Embryonic facial prominence (tissue), 1 donor: ENCODE data around the gene USP22.

ENCODE experiments used
- DNase-seq: peaks from one replicate; pipeline ENCODE4 v3.0.0-alpha.2; 2016; ENCODE audit errors: extremely low spot score

USP22 gene

GRCh38 chr17:21001111-21001812 lies 41.5 kb downstream of the USP22 start:
- DNase-seq = no peak

- DNase-seq = no peak
Measured at GRCh38 chr17:20999841-21000532, 42.8 kb downstream of the USP22 start.

GRCh38 chr17:20999044-20999573 lies 43.7 kb downstream of the USP22 start:
- DNase-seq = no peak

- no peak for DNase-seq
Measured at GRCh38 chr17:20998571-20999043, 44.2 kb downstream of the USP22 start.

GRCh38 chr17:20997711-20998570 lies 44.9 kb downstream of the USP22 start:
- DNase-seq = no peak

- no peak for DNase-seq
Measured at GRCh38 chr17:20996724-20997615, 45.8 kb downstream of the USP22 start.

GRCh38 chr17:20995873-20996723 lies 46.7 kb downstream of the USP22 start:
- no peak for DNase-seq

- DNase-seq = no peak
Measured at GRCh38 chr17:20995164-20995872, 47.5 kb downstream of the USP22 start.

- no peak for DNase-seq
Measured at GRCh38 chr17:20994779-20995149, 48.0 kb downstream of the USP22 start.

- no peak for DNase-seq
Measured at GRCh38 chr17:20993863-20994778, 48.7 kb downstream of the USP22 start.

GRCh38 chr17:20992987-20993862 lies 49.6 kb downstream of the USP22 start:
- peak; percentile 67 for DNase-seq

- no peak for DNase-seq
Measured at GRCh38 chr17:20992416-20992815, 50.4 kb downstream of the USP22 start.

- no peak for DNase-seq
Measured at GRCh38 chr17:20991276-20992037, 51.4 kb downstream of the USP22 start.

GRCh38 chr17:20989991-20990855 lies 52.6 kb downstream of the USP22 start:
- no peak for DNase-seq

- no peak for DNase-seq
Measured at GRCh38 chr17:20989481-20989880, 53.3 kb downstream of the USP22 start.

- no peak for DNase-seq
Measured at GRCh38 chr17:20988896-20989295, 53.9 kb downstream of the USP22 start.
